Measurements from ENCODE around the gene ZCCHC13.

DNA sequence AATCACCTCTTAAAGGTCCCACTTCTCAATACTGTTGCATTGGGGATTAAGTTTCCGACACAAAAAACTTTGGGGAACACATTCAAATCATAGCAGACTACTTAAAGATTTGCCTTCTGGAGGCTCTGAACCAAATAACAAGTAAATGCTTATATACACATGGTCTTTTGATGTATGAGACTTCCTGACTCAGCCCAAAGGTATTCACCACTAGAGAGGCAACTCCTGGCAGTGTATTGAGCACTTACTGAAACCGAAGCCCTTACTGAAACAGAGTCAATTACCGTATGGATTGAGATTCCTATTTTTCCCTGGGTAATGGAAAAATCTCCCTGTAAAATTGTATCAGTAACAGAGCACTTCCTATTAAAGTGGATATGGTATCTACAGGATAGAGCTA, 45.4 kb downstream of the ZCCHC13 start:
- TF ChIP-seq ESRRG (CRISPR knock-in tag; IDR thresholded peaks at IDR 0.05), result no peak
- TF ChIP-seq ISL1 (CRISPR knock-in tag; IDR thresholded peaks at IDR 0.05), result no peak
- TF ChIP-seq CSDC2 (CRISPR knock-in tag; IDR thresholded peaks at IDR 0.05), result no peak
- TF ChIP-seq POU6F1 (CRISPR knock-in tag; IDR thresholded peaks at IDR 0.05; ENCODE audit: borderline replicate concordance, low read depth), result no peak
- no peak for TF ChIP-seq OSR1 (CRISPR knock-in tag; IDR thresholded peaks at IDR 0.05)
- TF ChIP-seq TSHZ2 (CRISPR knock-in tag; IDR thresholded peaks at IDR 0.05), result no peak
- no peak for TF ChIP-seq ZFP3 (CRISPR knock-in tag; IDR thresholded peaks at IDR 0.05)
- no peak for TF ChIP-seq RARB (CRISPR knock-in tag; IDR thresholded peaks at IDR 0.05)
- TF ChIP-seq CREB5 (CRISPR knock-in tag; IDR thresholded peaks at IDR 0.05; ENCODE audit: low read depth), result no peak
- no peak for TF ChIP-seq ZFP30 (CRISPR knock-in tag; IDR thresholded peaks at IDR 0.05)
- no peak for TF ChIP-seq TOX (CRISPR knock-in tag; IDR thresholded peaks at IDR 0.05; ENCODE audit: borderline replicate concordance)
- TF ChIP-seq CSRNP3 (CRISPR knock-in tag; IDR thresholded peaks at IDR 0.05), result no peak
- TF ChIP-seq TCF4 (CRISPR knock-in tag; IDR thresholded peaks at IDR 0.05; ENCODE audit: borderline replicate concordance), result no peak
- TF ChIP-seq ARNTL (CRISPR knock-in tag; IDR thresholded peaks at IDR 0.05; ENCODE audit: borderline replicate concordance, low read depth), result no peak

All from SK-N-SH treated with all-trans-retinoic acid at 6 μM for 48 hours (cell line).